NCI-H2081 treated with DMSO at 0.1 percent for 48 hours (cell line): ENCODE measurements around the gene PUS10.
"Not testable (repeated sequence)": the region's sequence is repeated elsewhere in the genome, so short reads cannot be mapped to it uniquely, and the experiment has no call there.

Experiments used
- DNase-seq: peaks from one replicate; lab custom pipeline; 2025; lab: John Stamatoyannopoulos, UW

The PUS10 gene, protein sequence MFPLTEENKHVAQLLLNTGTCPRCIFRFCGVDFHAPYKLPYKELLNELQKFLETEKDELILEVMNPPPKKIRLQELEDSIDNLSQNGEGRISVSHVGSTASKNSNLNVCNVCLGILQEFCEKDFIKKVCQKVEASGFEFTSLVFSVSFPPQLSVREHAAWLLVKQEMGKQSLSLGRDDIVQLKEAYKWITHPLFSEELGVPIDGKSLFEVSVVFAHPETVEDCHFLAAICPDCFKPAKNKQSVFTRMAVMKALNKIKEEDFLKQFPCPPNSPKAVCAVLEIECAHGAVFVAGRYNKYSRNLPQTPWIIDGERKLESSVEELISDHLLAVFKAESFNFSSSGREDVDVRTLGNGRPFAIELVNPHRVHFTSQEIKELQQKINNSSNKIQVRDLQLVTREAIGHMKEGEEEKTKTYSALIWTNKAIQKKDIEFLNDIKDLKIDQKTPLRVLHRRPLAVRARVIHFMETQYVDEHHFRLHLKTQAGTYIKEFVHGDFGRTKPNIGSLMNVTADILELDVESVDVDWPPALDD

DNA sequence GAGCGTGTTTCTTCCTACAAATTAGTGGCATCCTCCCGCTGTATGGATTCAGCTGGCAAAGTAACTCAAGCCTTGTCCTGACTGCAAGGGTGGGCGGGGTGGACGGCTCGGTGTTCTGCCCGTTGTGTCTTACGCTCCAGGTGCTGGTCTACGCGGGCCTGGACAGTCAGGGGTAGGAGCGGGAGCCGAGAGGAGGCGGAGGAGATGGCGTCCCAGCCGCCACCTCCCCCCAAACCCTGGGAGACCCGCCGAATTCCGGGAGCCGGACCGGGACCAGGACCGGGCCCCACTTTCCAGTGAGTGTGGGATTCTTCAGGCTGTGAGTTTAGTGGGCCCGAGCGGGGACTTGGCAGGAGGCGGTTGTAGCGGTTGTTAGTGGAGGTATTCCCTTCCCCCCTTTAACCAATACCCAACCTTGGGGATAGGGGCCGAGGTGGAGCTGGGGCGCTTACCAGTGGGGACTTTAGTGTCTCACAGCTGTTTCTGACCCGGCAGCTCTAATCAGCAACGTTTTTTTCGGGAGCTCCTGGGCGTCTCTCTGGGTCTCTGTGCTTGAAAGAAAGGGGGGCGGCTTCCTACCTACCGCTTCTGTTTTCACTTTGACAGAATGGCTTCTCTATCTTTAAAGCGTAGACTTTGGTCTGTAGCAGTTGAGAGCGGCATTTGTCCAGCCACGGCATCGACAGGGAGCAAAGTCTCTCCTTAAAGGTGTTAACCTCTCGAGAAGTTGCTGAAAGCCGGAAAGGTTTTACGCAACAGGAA, at the start of gene PUS10, which contains the start of gene PEX13:
PUS10 (minus strand) TSS at position 700 of the 762 bp plus-strand sequence. CDS start 6,365 bp downstream, outside the sequence.
PEX13 (plus strand) TSS at position 165 of the 762 bp plus-strand sequence; CDS start at position 205, 40 bp downstream.
- no peak for DNase-seq

DNA sequence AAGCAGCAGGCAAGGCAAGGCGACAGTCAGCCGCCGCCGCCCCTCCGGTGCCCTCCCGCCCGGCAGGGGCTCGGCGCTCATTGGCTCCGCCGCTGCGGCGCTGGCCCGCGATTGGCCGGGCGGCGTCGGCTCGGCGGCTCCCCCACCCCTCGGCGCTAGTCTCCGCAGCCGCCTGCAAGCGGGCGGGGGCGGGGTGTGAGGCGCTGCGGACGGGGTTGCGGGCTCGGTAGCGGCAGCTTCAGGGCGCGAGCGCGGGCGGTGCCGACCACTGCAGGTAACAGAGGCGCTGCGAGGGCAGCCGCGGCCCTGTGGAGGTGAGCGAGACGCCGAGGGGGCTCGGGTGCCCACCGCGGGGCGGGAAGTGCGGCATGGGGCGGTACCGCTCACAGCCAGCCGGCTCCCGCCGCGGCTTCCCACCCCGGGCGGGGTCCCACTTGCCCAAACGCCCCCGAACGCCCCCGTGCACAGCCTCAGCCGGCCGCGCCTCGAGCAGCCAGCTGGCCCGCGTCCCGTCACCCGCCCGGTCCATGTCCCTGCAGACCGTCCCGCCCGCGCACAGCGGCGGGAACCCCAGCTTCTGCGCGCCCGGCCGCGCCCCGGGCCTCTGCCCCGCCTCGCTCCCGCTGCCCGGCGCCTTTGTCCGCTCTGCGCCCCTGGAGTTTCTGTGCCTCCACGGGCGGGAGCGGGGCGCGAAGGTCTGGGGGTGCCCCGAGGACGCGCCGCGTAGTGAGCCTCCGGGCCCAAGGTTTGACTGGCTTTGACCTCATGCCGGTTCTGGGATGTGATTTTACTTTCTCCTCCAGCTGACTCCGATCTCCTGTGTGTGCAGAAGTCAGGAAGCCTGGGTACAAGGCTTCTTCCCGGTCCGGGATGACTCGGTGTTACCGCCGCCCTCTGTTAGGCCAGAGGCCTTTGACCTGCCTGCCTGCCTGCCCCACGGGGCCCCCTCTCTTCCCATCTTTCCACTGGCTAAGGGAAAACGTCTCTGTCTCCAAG, 48.0 kb upstream of the PUS10 start, which contains the start of gene SANBR:
SANBR (plus strand) TSS at position 158 of the 996 bp plus-strand sequence. CDS start 4,480 bp downstream, outside the sequence.
- DNase-seq, result peak; percentile 40

- no peak for DNase-seq
Measured at GRCh38 chr2:61059382-61059781, 41.3 kb upstream of the PUS10 start.

GRCh38 chr2:61057562-61057961, 39.5 kb upstream of the PUS10 start:
- DNase-seq, result no peak

DNA sequence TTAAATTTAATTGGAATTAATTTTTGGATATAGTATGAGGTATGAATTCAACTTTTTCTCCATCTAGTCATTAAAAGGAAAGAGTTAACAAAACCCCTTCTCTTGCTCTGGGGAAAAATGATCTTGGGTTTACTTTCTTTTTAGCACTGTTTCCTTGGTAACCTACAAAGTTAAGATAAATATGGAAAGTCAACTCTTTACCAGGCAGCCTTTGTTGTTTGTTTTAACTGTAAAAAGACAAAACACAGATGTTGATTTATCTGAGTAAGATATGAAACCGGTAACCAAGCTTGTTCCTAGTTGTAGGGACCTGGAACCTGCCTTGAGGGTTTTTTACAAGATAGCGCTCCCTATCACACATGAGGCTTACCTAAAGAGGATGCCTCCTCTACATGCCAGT, 37.5 kb upstream of the PUS10 start:
- no peak for DNase-seq

GRCh38 chr2:61045999-61046398, 27.9 kb upstream of the PUS10 start:
- no peak for DNase-seq

- DNase-seq, result no peak
Measured at GRCh38 chr2:61045226-61045625, 27.2 kb upstream of the PUS10 start.

- DNase-seq, result no peak
Measured at GRCh38 chr2:61044636-61045035, 26.6 kb upstream of the PUS10 start.

DNA sequence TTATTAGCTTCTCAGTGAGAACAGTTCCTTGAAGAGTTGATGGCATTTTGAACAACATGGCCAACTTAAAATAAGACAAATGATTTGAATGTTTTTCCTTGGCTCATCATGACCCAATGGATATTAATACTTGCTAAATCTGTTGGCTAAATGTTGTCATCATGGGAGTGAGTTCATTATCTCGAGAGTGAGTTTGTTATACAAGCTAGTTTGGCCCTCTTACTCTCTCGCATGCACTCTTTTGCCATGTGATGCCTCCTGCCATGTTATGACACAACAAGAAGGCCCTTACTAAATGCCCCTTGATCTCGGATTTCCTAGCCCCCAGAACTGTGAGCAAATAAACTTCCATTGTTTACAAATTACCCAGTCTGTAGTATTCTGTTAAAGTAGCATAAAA, 24.8 kb upstream of the PUS10 start:
- DNase-seq, result no peak

DNA sequence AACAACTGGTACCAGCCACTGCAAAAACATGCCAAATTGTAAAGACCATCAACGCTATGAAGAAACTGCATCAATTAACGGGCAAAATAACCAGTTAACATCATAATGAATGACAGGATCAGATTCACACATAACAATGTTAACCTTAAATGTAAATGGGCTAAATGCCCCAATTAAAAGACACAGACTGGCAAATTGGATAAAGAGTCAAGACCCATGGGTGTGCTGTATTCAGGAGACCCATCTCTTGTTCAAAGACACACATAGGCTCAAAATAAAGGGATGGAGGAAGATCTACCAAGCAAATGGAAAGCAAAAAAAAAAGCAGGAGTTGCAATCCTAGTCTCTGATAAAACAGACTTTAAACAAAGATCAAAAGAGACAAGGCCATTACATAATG, 18.6 kb upstream of the PUS10 start:
- DNase-seq, result not testable (repeated sequence)

DNA sequence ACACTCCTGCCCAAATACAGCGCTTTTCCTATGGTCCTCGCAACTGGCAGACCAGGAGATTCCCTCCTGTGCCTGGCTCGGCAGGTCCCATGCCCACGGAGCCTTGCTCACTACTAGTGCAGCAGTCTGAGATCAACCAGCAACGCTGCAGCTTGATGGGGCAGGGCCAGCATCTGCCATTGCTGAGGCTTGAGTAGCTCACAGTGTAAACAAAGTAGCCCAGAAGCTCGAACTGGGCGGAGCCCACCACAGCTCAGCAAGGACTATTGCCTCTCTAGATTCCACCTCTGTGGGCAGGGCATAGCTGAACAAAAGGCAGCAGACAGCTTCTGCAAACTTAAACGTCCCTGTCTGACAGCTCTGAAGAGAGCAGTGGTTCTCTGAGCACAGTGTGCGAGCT, 16.5 kb upstream of the PUS10 start:
- DNase-seq, result not testable (repeated sequence)

GRCh38 chr2:61029533-61029932, 11.5 kb upstream of the PUS10 start:
- no peak for DNase-seq

DNA sequence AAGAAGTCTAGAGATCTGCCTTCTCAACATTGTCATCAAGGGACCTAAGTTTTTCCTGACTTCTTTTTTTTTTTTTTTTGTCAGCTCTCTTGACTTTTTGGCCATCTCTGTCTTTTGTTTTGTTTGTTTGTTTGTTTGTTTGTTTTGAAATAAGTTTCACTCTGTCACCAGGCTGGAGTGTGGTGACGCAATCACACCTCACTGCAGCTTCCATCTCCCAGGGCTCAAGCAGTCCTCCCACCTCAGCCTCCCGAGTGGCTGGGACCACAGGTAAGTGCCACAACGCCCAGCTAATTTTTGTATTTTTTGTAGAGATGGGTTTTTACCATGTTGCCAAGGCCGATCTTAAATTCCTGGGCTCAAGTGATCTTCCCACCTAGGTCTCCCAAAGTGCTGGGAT, 5.6 kb upstream of the PUS10 start:
- no peak for DNase-seq

- DNase-seq, result no peak
Measured at GRCh38 chr2:61021228-61021660, 3.2 kb upstream of the PUS10 start.

GRCh38 chr2:61018798-61019197, 743 bp upstream of the PUS10 start:
- no peak for DNase-seq

- DNase-seq, result no peak
Measured at GRCh38 chr2:61018318-61018755, 282 bp upstream of the PUS10 start.

DNA sequence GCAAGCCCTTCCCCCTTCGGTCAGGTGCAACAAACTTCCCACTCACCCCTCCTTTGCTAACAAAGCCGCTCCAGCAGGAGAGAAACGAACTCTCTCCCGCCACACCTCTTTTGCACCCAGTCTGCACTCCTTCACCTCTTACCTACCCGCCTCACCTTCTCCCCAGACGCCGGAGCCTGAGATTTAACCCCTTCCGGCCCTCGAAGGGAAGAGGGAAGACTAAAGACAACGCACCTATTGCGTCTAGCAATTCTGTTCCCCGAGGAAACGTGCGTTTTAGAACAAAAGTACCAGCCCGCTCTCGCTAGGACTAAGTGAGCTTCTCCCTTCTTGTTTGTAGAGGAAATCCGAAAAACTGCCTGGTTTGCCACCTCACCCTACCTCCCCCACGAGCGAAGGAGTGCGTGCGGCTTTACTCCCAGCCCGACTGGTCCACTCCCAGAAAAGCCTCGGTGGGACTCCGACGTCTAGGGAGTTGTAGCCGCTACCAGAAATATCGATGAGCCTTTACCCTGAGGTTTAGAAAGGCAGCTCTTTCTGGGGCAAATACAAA, 976 bp downstream of the PUS10 start:
- peak; percentile 77 for DNase-seq

GRCh38 chr2:61016392-61017002, 1.6 kb downstream of the PUS10 start:
- no peak for DNase-seq

- no peak for DNase-seq
Measured at GRCh38 chr2:61015976-61016375, 2.1 kb downstream of the PUS10 start.

GRCh38 chr2:61014763-61015162, 3.3 kb downstream of the PUS10 start:
- DNase-seq, result no peak

DNA sequence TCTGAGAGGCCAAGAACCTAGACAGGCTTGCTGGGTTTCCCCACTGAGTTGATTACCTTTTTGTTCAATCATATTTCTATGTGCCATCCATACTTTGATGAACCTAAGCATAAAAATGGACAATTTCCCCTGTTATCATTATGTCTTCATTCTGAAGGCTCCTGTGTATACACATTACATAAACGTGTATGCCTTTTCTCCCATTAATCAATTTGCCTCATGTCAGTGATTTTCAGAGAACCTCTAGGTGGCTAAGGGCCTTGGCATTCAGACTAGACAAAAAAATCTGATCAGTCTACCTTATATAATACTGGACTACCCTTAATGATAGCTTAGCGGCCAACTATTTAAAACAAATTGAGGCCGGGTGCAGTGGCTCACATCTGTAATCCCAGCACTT, 4.7 kb downstream of the PUS10 start:
- no peak for DNase-seq
